ENCODE results near the gene TACO1. TPM values are rescaled to one million over a fixed set of nuclear protein-coding genes. Genes with fewer than 3 reads are reported as not detected.

TACO1 gene
- total and polyA plus RNA-seq, 2 of the 8 experiments (the other 6 are each of a cell fraction or from before 2014, with no cell fraction given): 19.1 to 23.6 TPM

GRCh38 chr17:63641692-63642448 lies 41.2 kb downstream of the TACO1 start:
- peaks cover 0 to under 1% (median 0%) of the 10 kb centered on the region in 4 experiments; a peak in 1 of 7 replicates for H3K4me1 ChIP-seq (replicated peaks in 1 of 4; ENCODE audit: control insufficient read depth in 3 of 4, insufficient read depth in 4 of 4, low read length in 3 of 4)
- no peak for FAIRE-seq
- H2BK15ac ChIP-seq (ENCODE audit: low read length): no peak overlapping the region
- H3K9ac ChIP-seq (replicated peaks in 1 of 4; ENCODE audit: extremely low read depth in 1 of 4, low read depth in 3 of 4, low read length in 3 of 4): no peak overlapping the region; a peak in 1 of 7 replicates
- no peaks in the 10 kb centered on the region for H4K20me1 ChIP-seq (replicated peaks in 1 of 2; ENCODE audit: control insufficient read depth in 1 of 2, insufficient read depth in 2 of 2, low read length in 2 of 2)
- H4K8ac ChIP-seq (ENCODE audit: extremely low read depth, insufficient read depth, low read length): no peak overlapping the region
- H2AFZ ChIP-seq (ENCODE audit: low read length): no peak overlapping the region
- H3K27me3 ChIP-seq (replicated peaks in 1 of 4; ENCODE audit: control insufficient read depth in 3 of 4, extremely low read depth in 1 of 4, insufficient read depth in 3 of 4, low read length in 3 of 4): no peaks in the 10 kb centered on the region
- H2BK20ac ChIP-seq (ENCODE audit: low read length): no peak overlapping the region
- no peak overlapping the region for H2BK5ac ChIP-seq (ENCODE audit: low read depth, low read length)
- H2AK5ac ChIP-seq (ENCODE audit: low read depth, low read length): no peak overlapping the region
- H3K79me2 ChIP-seq (ENCODE audit: control insufficient read depth in 1 of 2, insufficient read depth in 2 of 2, low read length in 2 of 2): no peaks in the 10 kb centered on the region
- H4K5ac ChIP-seq (ENCODE audit: insufficient read length, low read depth, low read length): no peak overlapping the region
- no peaks in the 10 kb centered on the region for H3K9me3 ChIP-seq (ENCODE audit: insufficient read depth in 2 of 2, low read depth in 1 of 2, low read length in 1 of 2)
- no peak overlapping the region for H3K56ac ChIP-seq (replicated peaks; ENCODE audit: insufficient read length, low read depth, low read length)
- H3K27ac ChIP-seq (ENCODE audit: low read depth, low read length): no peak overlapping the region
- H3K23ac ChIP-seq (ENCODE audit: insufficient read length): no peak overlapping the region
- no peak overlapping the region for H4K91ac ChIP-seq (replicated peaks; ENCODE audit: insufficient read length, low read length)
- no peaks in the 10 kb centered on the region for H3K23me2 ChIP-seq (ENCODE audit: low read depth, low read length)
- no peaks in the 10 kb centered on the region; a peak in 1 of 8 replicates for H3K36me3 ChIP-seq (ENCODE audit: control insufficient read depth in 2 of 4, insufficient read depth in 4 of 4, low read length in 3 of 4)
- H2BK120ac ChIP-seq (replicated peaks; ENCODE audit: low read depth, low read length): no peak overlapping the region
- H3K4me3 ChIP-seq (ENCODE audit: extremely low read depth in 1 of 4, insufficient read depth in 2 of 4, low read depth in 3 of 4, low read length in 4 of 4): no peak overlapping the region
- no peak for DNase-seq (ENCODE audit: low read depth in 1 of 2, low spot score in 2 of 2)
- no peak overlapping the region for H3K4ac ChIP-seq (replicated peaks; ENCODE audit: insufficient read length, low read depth, low read length)
- no peak overlapping the region for H3K14ac ChIP-seq (ENCODE audit: insufficient read length)
- no peak overlapping the region for H3K4me2 ChIP-seq (ENCODE audit: insufficient read depth in 1 of 2, low read depth in 2 of 2, low read length in 2 of 2)
- no peak overlapping the region for H2BK12ac ChIP-seq (ENCODE audit: low read depth, low read length)
- ChIA-PET CTCF (ENCODE audit: partially characterized antibody) (interaction anchor here (0.6 to 1.4 kb wide), 2 partner anchors 18 to 137 kb away, joined by 3 read pairs; no protein-coding TSS in a partner anchor), POLR2A (ENCODE audit: partially characterized antibody) (no interaction called here)
- WGBS, 2 experiments (ENCODE audit: extremely low coverage in 1 of 2, insufficient coverage in 1 of 2, insufficient read length in 1 of 2, insufficient replicate concordance in 2 of 2, low coverage in 1 of 2, low lambda C conversion rate in 2 of 2, missing lambda C conversion rate in 1 of 2): 89% methylated on average over 4 of the region's 4 CpGs; no CpG with 5 or more reads in 1 of the 2 experiments
- H3K18ac ChIP-seq (ENCODE audit: extremely low read depth, low read length): no peak overlapping the region
- H3K79me1 ChIP-seq (ENCODE audit: low read depth, low read length): no peaks in the 10 kb centered on the region
- TF ChIP-seq SUZ12 (IDR thresholded peaks at IDR 0.05; ENCODE audit: low read length) (no peak), TCF12 (IDR thresholded peaks at IDR 0.05; ENCODE audit: low read depth, low read length) (no peak), BRCA1 (IDR thresholded peaks at IDR 0.05; ENCODE audit: low read depth, low read length) (no peak), GABPA (IDR thresholded peaks at IDR 0.05; ENCODE audit: borderline replicate concordance, insufficient read depth, low read length) (no peak), ATF3 (IDR thresholded peaks at IDR 0.05; ENCODE audit: insufficient read depth, low read depth, low read length) (no peak), JUN (IDR thresholded peaks at IDR 0.05; ENCODE audit: low read depth, low read length) (no peak), MAFK (IDR thresholded peaks at IDR 0.05; ENCODE audit: low read depth, low read length) (no peak), HDAC6 (IDR thresholded peaks at IDR 0.05; ENCODE audit: low read depth, low read length) (no peak), SIX5 (IDR thresholded peaks at IDR 0.05; ENCODE audit: low read depth, low read length) (no peak), POLR2A (IDR thresholded peaks at IDR 0.05; ENCODE audit: control extremely low read depth in 1 of 2, low read depth in 2 of 2, low read length in 2 of 2) (no peak), CHD2 (IDR thresholded peaks at IDR 0.05; ENCODE audit: low read length) (no peak), SIRT6 (IDR thresholded peaks at IDR 0.05; ENCODE audit: low read length) (no peak), SP1 (IDR thresholded peaks at IDR 0.05; ENCODE audit: low read depth, low read length) (no peak), CBX5 (IDR thresholded peaks at IDR 0.05; ENCODE audit: low read depth, low read length) (no peak)
